Neutrophil (primary cell): ENCODE data around the gene TMEM222.

ENCODE experiments used
- H3K27ac ChIP-seq: fragments of 200-600 bp; sonication (generic); 2 replicates; pipeline ENCODE4 v1.5.1; 2016; ENCODE audit warnings: mild to moderate bottlenecking, moderate library complexity
- H3K27me3 ChIP-seq: fragments of 200-600 bp; sonication (generic); 2 replicates; pipeline ENCODE4 v1.6.0; 2016; ENCODE audit warnings: mild to moderate bottlenecking
- H3K36me3 ChIP-seq: fragments of 200-600 bp; sonication (generic); 2 replicates; pipeline ENCODE4 v1.5.1; 2017
- H3K4me1 ChIP-seq, 2 experiments: fragments of 200-600 bp in 1 of 2; sonication (generic) in 1 of 2; 1 replicate in 1 of 2; 2 replicates in 1 of 2; pipeline versions ENCODE4 v1.5.1 to v1.6.1; 2013 to 2016; ENCODE audit warnings: low read depth in 1 of 2, low read length in 1 of 2, mild to moderate bottlenecking in 1 of 2, moderate library complexity in 1 of 2; ENCODE audit not compliant: control insufficient read depth in 1 of 2, insufficient read depth in 1 of 2
- H3K4me3 ChIP-seq, 2 experiments: fragments of 200-600 bp in 1 of 2; sonication (generic) in 1 of 2; 1 replicate in 1 of 2; 2 replicates in 1 of 2; pipeline ENCODE4 v1.5.1; 2013 to 2016; ENCODE audit warnings: low read depth in 1 of 2, low read length in 1 of 2, mild to moderate bottlenecking in 1 of 2, moderate library complexity in 1 of 2
- H3K9me3 ChIP-seq: fragments of 200-600 bp; sonication (generic); 2 replicates; pipeline ENCODE4 v1.5.1; 2016
- CTCF ChIP-seq: fragments of 200-600 bp; sonication (generic); IDR thresholded peaks from 2 replicates; pipeline ENCODE4 v1.5.1; 2016; ENCODE audit warnings: antibody characterized with exemption

Gene TMEM222

DNA sequence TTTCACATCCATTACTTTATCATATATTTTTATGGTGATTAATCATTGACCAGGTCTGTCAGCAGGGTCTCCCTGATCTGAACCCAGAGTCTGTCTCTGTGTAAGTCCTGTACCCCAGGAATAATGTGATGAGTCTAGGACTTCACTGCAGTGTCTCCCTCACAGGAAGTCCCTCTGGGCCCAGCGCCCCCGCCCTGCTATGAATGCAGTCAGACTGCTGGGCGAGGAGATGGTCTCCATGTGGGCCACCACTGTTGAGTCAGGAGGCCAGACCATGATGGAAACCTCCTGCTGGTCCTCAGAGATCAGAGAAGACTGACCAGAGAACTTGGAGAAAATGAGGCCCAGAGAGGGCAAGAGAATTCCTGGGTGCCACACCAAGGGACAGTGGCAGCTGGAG, 9.5 kb downstream of the TMEM222 start:
- H3K27ac ChIP-seq = peak overlapping the region; percentile 54
- no peak overlapping the region for H3K4me3 ChIP-seq
- TF ChIP-seq CTCF = no peak
- no peaks in the 10 kb centered on the region for H3K9me3 ChIP-seq
- no peaks in the 10 kb centered on the region for H3K27me3 ChIP-seq
- H3K36me3 ChIP-seq = peaks cover 78% of the 10 kb centered on the region
- H3K4me1 ChIP-seq = peaks cover 0 to 11% of the 10 kb centered on the region in 2 experiments

DNA sequence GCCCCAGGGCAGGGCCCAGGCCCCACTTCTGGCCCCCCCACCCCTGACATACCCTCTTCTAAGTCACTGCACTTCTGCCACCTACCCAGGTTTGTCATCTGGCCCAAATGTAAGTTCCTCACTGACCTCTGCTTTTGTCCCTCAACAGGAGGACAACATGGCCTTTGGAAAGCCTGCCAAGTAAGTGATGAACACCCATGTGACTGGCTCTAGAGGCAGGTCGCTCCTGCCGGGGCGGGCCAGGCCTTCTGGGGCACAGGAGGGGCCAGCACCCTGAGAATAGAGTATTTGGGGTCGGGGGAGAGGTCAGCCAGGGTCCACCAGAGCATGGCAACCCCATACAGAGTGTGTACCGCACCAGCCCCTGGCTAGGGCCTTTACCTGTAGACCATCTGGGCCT, 10.0 kb downstream of the TMEM222 start:
- no peak overlapping the region for H3K4me3 ChIP-seq
- TF ChIP-seq CTCF = no peak

DNA sequence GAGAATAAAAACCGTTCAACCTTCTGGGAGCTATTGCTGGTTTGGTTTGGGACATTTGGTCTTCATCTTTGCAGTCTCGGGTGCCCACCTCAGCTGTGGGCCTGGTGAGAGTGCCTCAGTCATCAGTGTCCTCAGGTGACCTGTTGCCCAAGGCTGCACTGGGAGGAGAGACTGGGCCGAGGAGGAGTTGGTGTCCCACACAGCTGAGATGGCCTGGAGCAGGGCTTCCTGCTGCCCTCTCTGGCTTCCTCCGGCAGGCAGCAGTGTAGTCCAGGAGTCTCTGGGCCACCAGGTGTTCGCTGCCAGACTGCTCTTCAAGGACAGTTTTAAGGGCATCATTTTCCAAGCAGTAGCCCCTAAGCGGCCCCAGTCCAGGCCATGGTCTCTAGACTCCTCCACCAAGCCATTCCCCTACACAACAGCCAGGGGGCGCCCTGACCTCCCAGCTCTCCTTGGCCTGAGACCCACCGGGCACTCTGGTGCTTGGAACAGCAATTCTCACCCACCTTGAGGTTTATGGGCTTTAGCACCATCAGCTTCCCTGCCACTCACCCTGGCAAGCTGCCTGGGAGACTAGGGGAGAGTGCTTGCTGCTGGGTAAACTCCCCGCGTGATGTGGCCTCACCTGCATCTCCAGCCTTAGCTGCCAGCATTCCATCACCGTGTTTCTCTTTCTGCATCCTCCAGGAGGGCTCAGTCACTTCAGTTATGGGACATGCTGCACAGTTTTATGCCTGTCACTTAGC, 10.7 kb downstream of the TMEM222 start:
- peak overlapping the region; percentile 54 for H3K27ac ChIP-seq
- H3K4me3 ChIP-seq = no peak overlapping the region
- H3K36me3 ChIP-seq = peaks cover 71% of the 10 kb centered on the region
- no peaks in the 10 kb centered on the region for H3K27me3 ChIP-seq
- TF ChIP-seq CTCF = peak; percentile 88
- H3K9me3 ChIP-seq = no peaks in the 10 kb centered on the region
- H3K4me1 ChIP-seq = peaks cover 0 to 11% of the 10 kb centered on the region in 2 experiments

More for the DNA sequence above, 10.0 kb downstream of the TMEM222 start:
- Histone ChIP-seq H3K4me1 (peaks cover 0 to 11% of the 10 kb centered on the region in 2 experiments), H3K27me3 (no peaks in the 10 kb centered on the region), H3K9me3 (no peaks in the 10 kb centered on the region), H3K27ac (peak overlapping the region; percentile 54), H3K36me3 (peaks cover 79% of the 10 kb centered on the region)

DNA sequence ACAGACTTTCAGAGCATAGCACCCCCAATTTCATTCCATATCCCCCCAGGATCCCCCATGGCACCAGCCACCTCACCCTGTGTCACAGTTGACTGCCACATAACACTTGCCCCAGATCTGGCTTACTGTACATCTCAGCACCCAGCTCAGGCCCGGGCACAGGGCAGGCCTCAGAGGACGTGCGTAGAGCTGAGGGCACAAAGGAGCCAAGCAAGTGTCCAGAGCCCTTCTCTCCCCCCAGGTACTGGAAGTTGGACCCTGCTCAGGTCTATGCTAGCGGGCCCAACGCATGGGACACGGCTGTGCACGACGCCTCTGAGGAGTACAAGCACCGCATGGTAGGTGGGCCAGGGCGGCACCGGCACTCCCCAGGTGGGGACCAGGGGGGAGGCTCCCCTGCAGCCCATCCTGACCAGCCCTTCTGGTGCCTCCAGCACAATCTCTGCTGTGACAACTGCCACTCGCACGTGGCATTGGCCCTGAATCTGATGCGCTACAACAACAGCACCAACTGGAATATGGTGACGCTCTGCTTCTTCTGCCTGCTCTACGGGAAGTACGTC, 11.8 kb downstream of the TMEM222 start:
- no peak for TF ChIP-seq CTCF
- Histone ChIP-seq H3K36me3 (peaks cover 65% of the 10 kb centered on the region), H3K27ac (no peak overlapping the region), H3K27me3 (no peaks in the 10 kb centered on the region), H3K4me3 (no peak overlapping the region), H3K4me1 (peaks cover 2 to 14% of the 10 kb centered on the region in 2 experiments), H3K9me3 (no peaks in the 10 kb centered on the region)

DNA sequence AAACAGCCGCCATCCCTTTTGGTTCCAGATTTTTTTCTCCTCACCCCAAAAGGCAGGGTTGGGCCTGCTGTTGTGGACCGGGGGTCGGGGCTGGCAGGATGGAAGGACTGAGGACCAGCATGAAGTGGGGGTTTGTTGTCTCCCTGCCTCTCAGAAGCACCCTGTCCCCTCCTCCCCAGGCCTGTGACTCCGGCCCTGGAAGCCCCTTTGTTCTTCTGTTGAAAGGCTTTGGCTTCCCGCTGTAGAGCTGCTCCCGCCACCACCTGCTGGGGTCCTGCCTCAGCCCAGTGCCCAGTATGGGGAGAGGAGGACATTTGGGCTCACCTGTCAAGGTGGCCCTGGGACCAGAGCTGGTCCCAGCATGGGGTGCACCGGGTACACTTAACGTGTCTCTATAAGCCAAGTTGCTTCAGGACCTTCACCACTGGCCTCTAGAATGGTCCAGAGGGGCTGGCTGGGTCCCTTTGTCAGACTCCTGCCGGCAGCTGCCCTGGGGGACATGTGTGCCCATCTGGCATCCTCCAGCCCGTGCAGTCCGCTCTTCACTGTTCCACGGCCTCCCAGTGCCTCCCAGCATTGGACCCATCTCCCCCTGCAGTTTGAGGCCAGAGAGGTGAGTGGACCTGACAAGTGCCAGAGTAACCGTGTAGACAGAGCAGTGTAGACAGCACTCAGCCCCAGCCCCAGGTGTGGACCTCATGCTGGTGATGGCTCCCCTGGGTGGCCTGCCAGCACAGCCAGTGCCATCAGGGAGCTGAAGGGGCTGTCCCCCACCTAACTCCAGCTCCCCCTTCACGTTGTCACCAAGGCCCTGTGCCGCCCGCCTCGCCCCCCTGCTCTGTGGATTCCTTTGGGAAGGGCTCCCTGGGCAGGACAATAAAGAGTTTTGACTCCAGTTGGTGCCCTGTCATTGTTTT, 13.8 kb downstream of the TMEM222 start:
- TF ChIP-seq CTCF = no peak
- Histone ChIP-seq H3K9me3 (no peaks in the 10 kb centered on the region), H3K36me3 (peaks cover 60% of the 10 kb centered on the region), H3K27ac (no peak overlapping the region), H3K4me3 (no peak overlapping the region), H3K4me1 (peaks cover 15 to 29% of the 10 kb centered on the region in 2 experiments), H3K27me3 (no peaks in the 10 kb centered on the region)
